GM19463 (cell line): ENCODE data around the gene ATG2B.

Experiments
- ATAC-seq: cut with Tn5 transposase; IDR thresholded peaks from one replicate; pipeline ENCODE4 v1.9.1; 2021; ENCODE audit warnings: mild to moderate bottlenecking, moderate library complexity; ENCODE audit not compliant: unreplicated experiment

Gene ATG2B

DNA sequence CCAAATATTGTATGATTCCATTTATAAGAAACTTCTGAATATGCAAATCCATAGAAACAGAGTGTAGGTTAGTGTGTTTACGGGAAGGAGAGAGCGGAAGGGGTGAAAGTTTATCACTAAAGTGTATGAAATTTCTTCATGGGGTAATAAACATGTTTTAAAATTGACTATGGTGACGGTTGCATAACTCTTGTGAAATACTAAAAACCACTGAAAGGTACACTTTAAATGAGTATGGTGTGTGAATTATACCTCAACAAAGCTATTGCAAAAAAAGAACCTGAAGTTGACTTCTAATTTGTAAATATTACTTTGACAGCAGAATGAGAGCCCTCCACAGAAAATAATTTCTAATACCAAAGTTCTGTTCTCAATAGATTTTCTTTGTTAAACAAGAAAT is 47.1 kb downstream of the ATG2B start:
- no peak for ATAC-seq

DNA sequence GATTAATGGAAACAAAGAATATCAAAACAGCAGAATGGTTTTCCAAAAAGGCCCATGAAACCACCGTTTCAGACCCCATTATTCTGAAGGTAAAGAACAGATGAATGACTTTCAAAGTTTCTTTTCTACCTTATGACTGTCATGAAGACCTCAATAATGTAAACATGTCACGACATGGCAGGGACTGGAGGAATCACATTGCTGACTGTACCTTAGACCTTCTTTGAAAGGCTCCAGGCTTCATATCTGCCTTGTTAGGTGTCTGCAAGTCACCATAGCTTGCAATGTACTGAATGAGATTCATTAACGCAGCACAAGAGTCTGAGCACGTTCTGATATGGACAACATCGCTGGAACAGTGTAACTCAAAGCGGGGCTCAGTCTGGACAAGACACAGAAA is 52.2 kb downstream of the ATG2B start:
- no peak for ATAC-seq

DNA sequence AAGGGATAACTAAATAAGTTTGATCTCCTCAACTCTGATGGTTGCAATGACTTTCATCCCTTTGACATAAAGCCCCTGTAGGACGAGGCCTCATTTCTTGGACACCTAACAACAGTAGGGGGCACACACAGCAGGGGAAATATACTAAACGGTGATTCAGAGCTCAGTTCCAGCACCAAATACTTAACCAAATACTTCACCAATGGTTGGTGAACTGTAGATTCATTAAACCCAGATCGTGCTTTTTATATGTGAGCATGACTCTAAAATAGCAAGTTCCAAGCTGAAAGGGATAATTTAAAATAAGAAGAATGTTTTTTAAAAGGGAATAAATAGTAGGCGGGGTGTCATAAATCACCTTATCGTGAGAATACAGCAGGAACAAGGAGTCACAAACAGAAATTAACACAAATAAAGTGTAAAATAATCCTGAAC is 53.2 kb downstream of the ATG2B start:
- no peak for ATAC-seq

DNA sequence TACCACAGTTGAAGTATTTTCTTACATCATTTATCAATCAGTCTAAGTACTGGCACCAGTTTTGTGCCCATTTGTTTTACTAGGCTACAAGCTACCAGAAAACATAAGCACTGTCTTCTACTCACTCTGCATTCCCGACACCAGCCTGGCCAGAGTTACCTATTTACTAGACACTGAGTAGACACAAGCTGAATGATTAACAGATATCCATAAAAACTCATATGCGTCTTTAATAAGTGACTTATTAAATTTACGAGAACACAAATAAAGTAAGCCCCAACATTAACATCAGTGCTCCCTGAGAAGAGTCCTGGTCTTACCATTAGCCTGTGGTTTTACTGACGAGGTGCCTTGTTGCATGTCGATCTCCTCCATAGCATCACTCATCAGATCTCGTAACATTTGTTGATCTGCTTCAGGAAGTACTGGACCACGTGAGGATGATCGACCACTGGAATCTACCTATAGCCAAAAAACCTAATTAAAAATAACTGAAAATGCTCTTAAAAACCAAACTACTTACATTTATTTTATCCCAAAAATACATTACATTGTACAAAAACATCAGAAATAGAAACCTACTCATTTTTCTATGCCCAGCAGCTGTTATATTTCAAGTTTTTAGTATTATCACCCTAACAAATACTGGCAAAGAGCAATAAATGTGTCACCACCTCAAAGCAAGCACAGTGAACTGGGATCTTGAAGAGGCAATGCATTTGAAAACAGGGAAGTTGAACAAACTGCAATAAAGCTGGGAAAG is 53.8 kb downstream of the ATG2B start:
- no peak for ATAC-seq

DNA sequence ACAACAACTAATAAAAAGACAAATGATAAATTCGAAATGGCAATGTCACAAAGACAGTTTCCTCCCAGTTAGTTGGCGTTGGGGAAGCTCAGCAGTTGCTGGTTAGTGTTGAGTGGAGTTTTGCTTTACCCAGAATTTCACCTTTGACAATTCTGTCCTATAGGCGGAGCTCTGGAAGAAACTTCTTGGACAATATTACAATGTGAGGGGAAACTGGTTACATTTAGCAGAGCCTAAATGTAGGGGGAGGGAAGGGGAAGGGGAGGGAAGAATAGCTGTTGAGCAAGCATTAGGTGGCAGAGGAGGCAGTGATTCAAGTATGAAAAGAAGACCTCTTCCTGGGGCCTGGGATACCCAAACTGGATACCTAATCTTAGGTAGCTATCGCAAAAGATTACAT is 55.7 kb downstream of the ATG2B start:
- no peak for ATAC-seq

- ATAC-seq, result no peak
These were observed 58.2 kb downstream of the ATG2B start for GRCh38 chr14:96304956-96305355.

GRCh38 chr14:96303981-96304380 is 59.2 kb downstream of the ATG2B start:
- no peak for ATAC-seq

DNA sequence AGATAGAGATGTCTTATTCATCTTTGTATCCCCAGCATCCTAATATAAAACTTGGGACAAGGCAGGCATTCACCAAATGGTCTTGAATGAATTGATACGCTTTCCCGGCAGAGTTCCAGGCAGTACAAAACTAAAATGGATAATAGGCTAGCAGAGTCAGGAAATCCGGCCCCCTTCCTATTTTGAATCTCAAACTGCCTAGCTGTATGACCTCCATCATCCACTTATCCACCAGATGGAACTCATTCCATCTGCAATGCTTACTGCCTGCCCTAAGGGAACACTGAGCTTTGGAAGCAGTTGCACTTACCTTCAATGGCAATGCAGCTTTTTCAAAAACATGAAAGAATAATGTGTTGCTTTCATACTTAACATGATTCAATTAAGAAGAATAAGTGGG is 63.7 kb downstream of the ATG2B start:
- no peak for ATAC-seq

DNA sequence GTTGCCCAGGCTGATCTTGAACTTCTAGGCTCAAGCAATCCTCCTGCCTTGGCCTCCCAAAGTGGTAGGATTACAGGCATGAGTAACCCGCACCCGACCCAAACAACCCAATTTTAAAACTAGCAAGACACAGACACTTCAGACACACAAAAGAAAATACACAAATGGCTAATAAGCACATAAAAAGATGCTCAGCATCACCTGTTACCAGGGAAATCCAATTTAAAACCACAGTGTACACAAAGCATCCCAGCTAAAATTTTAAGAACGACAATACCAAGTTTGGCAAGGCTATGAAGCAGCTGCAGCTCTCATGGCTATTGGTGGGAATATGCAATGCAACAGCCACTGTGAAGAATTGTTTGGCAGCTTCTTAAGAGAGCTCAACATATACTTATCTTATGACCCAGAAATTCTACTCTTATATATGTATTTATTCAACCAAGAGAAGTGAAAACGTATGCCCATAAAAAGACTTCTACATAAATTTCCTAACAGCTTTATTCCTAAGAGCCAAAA is 65.1 kb downstream of the ATG2B start:
- ATAC-seq, result no peak

- ATAC-seq, result no peak
These were observed 66.1 kb downstream of the ATG2B start for GRCh38 chr14:96297000-96297399.

DNA sequence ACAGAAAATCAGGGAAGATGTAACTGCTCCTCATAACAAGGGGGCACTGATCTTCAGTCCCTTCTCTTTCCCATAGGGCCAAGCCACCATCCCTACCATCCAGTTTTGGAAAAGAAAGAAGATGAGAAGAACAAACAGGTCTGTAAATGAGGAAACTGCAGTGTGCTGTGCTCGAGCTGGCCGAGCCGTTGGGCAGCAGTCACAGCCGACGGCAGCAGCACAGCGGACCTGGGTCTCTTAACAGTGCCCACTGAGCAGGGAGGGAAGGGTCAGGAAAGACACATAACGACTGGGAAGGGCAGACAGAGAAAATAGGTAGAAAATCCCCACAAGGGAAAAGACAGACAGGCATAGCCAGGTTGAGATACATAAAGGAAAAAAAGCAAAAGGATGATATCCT is 68.9 kb downstream of the ATG2B start:
- ATAC-seq, result no peak

GRCh38 chr14:96287856-96288255 is 75.3 kb downstream of the ATG2B start:
- no peak for ATAC-seq

GRCh38 chr14:96286251-96286650 is 76.9 kb downstream of the ATG2B start:
- ATAC-seq, result no peak

GRCh38 chr14:96285667-96286066 is 77.5 kb downstream of the ATG2B start:
- ATAC-seq, result no peak

DNA sequence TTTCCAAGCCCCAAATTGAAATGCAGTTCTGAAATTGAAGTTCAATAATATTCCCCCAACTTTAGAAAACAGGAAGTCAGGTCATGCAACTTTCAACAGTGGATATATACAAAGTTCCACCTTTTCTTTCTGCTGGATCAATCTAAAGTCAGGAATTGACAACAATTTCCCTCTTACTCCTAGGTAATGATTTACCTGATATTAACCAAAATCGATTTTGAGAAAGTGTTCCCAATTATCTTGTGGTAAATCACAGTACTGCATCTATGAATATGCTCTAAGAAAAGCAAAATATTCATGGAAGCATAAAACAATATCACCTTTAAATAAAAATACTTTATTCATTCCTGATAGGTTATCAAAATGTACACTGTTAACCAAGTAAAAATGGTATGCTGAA is 78.7 kb downstream of the ATG2B start:
- ATAC-seq, result no peak

DNA sequence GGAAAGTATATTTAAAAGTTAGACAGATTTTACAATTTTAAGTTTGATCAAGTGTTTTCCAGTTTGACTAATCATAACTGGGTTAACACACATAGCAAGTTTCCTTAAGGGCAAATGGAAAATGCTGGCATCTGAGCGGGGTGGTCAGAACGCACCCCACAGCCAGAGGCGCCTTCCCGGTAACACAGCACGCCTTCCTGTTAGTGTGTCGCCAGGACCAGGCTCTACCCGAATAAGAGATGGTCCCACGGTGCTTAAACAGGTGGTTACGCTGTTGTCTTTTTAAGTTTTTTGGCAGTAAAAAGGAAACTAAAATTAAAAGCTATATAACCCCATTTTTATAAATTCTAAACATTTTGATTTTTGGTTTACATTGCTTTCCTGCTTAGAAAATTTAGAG is 79.1 kb downstream of the ATG2B start:
- ATAC-seq, result no peak

DNA sequence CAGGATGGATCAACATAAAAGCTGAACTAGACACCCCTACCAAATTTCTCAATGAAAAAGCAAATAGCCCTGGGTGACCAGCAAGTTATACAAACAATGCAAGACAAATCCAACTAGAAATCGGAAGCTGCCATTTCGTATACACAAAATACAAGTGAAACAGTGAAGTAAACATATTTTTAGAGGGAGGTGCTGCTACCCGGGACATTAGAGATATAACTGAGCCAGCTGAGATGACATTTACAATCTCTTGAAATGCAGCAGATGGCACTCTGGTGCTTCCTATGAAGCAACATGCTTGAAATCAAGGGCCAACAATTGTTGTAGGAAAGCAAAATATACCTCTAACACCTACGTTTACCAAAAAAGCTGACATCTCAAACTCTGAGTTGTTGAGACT is 81.7 kb downstream of the ATG2B start:
- no peak for ATAC-seq

DNA sequence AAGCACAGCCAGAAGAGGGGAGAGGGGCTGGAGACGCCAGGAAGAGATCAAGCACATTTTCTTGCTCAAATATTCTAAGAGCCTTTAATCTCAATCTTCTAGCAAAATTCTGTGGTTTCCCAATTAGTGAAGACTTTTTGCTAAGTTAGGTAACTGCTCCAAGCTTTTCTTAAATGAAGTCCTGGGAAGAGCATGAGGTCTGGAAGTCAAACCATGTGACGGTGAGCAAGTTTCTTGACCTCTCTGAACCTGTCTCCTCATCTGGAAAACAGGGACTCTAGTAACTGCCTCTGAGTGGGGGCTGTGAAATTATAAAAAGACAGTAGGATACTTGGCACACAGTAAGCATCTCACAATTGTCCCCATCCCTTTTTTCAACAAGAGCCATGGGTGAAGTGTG is 83.0 kb downstream of the ATG2B start:
- ATAC-seq, result no peak

GRCh38 chr14:96279564-96279963 is 83.6 kb downstream of the ATG2B start:
- ATAC-seq, result no peak

DNA sequence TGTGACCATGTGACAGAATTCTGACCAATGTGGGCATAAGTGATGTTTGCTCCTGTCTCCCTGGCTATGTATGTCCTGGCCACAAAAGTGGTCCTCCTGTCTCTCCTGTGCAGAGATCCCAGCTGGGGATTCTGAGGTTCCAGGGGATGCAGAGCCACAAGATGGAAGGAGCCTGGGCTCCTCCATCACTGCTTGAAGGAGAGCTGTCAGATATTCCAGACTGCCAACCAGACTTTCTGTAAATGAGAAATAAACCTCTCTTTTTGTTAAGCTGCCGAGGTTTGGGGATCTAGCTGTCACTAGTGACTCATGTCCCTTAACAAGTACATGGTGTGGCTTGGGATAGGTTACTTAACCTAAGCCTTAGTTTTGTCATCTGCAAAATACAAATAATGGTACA is 85.3 kb downstream of the ATG2B start:
- ATAC-seq, result no peak

GRCh38 chr14:96275177-96276112 is 87.7 kb downstream of the ATG2B start:
- ATAC-seq, result no peak

DNA sequence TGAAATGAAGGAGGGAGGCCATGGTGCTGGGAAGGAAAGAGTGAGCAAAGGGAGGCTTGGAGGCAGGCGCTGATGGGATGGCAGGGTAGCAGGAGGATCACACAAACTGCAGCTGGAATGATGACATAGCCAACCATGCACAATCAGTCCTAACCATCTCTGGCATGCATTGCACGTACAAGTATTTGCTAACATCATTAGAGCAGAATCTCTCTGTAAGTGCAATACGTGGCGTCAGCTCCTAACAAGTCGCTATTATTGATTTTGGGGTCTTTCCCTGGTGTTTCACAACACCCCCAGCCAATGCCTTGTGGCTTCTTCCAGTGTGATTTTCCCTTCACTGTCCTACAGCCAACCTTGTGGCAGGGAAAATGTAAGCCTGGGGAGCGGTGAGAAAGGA is 88.6 kb downstream of the ATG2B start:
- no peak for ATAC-seq
